Measurements from ENCODE around the gene CPLX3. TPM values are rescaled to one million over a fixed set of nuclear protein-coding genes. Genes with fewer than 3 reads are reported as not detected.
A peak's percentile ranks its signal among the peaks of the same experiment; 100 is the strongest.

CPLX3 gene
- total RNA-seq, 2 donors from 2014 or later, result 0.20 TPM; not detected in 1

DNA sequence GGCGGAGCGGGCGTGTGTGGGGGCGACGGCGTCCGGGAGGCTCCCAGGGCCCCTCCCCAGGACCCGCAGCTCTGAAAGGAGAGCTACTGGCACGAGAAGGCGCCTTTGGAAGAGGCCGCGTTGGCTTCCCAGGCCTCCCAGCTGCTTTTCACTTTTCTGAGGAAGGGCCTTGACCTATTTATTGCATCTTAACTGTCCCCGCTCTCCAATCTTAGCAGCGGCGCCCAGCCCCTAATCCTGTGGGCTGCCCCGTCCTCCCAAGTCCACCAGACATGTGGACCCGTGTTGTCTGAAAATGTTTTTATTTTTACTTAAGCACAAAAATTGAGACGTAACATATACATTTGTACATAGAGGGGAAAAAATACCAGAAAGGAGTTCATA, 17.0 kb downstream of the CPLX3 start:
- no peaks in the 10 kb centered on the region for H3K9me3 ChIP-seq (ENCODE audit: control insufficient read depth, low read length, poor library complexity, severe bottlenecking)
- Mint-ChIP-seq H3K27ac (peak overlapping the region; percentile 66), H3K4me1 (peaks cover 37% of the 10 kb centered on the region), H3K4me3 (peak overlapping the region; percentile 90), H3K27me3 (no peaks in the 10 kb centered on the region), H3K36me3 (ENCODE audit: low read depth) (no peaks in the 10 kb centered on the region)
- DNase-seq (no peak), ATAC-seq (no peak)

DNA sequence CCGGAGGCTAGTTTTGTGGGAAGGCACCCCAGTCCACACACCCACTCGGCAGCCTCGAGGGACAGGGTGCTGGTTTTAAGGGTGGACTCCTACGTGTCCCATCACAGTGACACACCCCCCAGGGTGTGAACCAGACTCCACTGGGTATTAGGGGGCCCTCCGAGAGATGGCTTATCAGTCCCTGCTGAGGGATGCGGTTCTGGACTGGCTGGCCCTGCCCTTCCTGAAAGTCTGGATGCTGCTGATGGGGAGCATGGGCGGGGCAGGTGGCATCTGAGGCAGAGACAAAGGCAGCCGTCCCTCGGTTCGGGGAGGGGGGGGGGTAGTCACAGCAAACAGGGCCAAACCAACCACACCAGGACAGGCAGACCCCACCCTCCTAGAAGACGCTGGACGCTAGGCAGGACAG, 17.5 kb downstream of the CPLX3 start:
- H3K27me3 Mint-ChIP-seq, result no peaks in the 10 kb centered on the region
- H3K4me3 Mint-ChIP-seq, result peak overlapping the region; percentile 90
- H3K27ac Mint-ChIP-seq, result peak overlapping the region; percentile 66
- H3K9me3 ChIP-seq (ENCODE audit: control insufficient read depth, low read length, poor library complexity, severe bottlenecking), result no peaks in the 10 kb centered on the region
- ATAC-seq (no peak), DNase-seq (no peak)
- peaks cover 37% of the 10 kb centered on the region for H3K4me1 Mint-ChIP-seq
- peaks cover 2% of the 10 kb centered on the region for H3K36me3 Mint-ChIP-seq (ENCODE audit: low read depth)

DNA sequence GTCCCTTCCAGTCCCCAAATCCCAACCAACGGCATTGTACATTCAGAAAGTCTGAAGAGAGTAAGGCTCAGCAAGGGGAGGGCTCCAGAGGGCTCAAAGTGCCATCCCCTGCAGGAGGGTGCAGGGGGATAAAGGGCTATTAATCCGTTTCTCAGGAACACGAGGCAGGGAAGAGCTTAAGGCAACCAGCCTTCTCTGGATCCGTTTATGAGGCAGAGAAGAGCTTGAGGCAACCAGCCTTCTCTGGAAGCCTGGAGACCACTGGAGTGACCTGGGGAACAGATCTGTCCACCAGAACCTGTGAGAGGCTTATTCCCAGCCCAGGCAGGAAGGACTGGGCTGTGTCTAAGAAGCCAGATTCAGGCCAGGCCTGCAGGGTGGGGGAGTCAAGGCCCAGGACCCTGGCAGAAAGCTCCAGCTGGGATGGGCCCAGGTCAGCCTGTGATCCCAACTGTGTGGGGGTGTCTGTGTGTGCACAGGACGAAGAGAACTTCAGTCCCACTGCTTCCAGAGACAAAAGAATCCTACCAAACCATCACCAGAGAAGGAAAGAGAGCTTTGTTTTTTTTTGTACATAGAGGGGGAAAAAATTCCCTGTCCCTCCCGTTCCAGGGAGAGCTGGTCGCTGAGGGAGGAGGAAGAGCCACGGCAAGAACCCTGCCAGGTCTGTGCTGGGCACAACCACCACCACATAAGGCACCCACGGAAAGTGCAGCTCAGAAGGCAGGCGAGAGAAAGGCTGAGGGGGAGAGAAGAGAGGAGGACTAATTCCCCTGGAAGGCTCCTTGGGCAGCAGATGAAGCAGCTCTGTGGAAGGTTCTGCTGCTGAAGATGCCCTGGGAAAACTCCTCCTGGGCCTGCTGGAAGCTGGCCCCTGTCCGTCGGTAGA, 18.1 kb downstream of the CPLX3 start:
- H3K27ac Mint-ChIP-seq, result peak overlapping the region; percentile 87
- H3K36me3 Mint-ChIP-seq (ENCODE audit: low read depth), result peaks cover 2% of the 10 kb centered on the region
- H3K27me3 Mint-ChIP-seq, result no peaks in the 10 kb centered on the region
- peak overlapping the region; percentile 82 for H3K4me3 Mint-ChIP-seq
- ATAC-seq (no peak), DNase-seq (no peak)
- H3K4me1 Mint-ChIP-seq, result peaks cover 37% of the 10 kb centered on the region
- no peaks in the 10 kb centered on the region for H3K9me3 ChIP-seq (ENCODE audit: control insufficient read depth, low read length, poor library complexity, severe bottlenecking)

- Mint-ChIP-seq H3K36me3 (ENCODE audit: low read depth) (peaks cover 2% of the 10 kb centered on the region), H3K27ac (peak overlapping the region; percentile 87), H3K4me3 (peak overlapping the region; percentile 82), H3K4me1 (peaks cover 34% of the 10 kb centered on the region), H3K27me3 (no peaks in the 10 kb centered on the region)
- DNase-seq (peak in 2 of 3 donors; percentile 27 to 30), ATAC-seq (peak; percentile 51)
- H3K9me3 ChIP-seq (ENCODE audit: control insufficient read depth, low read length, poor library complexity, severe bottlenecking), result no peaks in the 10 kb centered on the region
Observed at GRCh38 chr15:74845208-74845568, 18.8 kb downstream of the CPLX3 start.

GRCh38 chr15:74845581-74845980, 19.2 kb downstream of the CPLX3 start:
- Mint-ChIP-seq H3K27ac (peak overlapping the region; percentile 87), H3K27me3 (no peaks in the 10 kb centered on the region), H3K4me1 (peaks cover 34% of the 10 kb centered on the region), H3K36me3 (ENCODE audit: low read depth) (peaks cover 2% of the 10 kb centered on the region), H3K4me3 (peak overlapping the region; percentile 82)
- peak; percentile 10 for ATAC-seq
- no peak for DNase-seq
- no peaks in the 10 kb centered on the region for H3K9me3 ChIP-seq (ENCODE audit: control insufficient read depth, low read length, poor library complexity, severe bottlenecking)

DNA sequence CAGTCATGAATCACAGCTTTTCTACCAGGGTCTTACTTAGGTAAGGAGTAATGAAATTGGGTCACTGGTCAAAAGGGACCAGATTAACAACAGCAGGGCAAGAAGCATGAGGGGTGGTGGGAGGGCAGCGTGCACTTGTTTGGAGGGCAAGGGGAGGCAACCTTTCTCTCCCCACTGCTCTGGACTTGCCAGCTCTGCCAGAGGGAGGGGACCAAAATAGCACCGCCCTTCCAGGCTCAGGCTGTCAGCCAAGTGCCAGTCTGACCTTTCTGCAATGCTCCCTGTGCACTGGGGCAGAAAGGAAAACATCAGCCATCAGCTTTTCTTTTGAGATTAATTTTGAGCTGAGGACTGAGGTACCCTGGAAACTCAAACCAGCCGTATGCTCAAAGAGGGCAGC, 21.0 kb downstream of the CPLX3 start:
- H3K27me3 Mint-ChIP-seq, result no peaks in the 10 kb centered on the region
- no peak overlapping the region for H3K4me3 Mint-ChIP-seq
- DNase-seq (no peak), ATAC-seq (no peak)
- H3K36me3 Mint-ChIP-seq (ENCODE audit: low read depth), result peaks cover 2% of the 10 kb centered on the region
- H3K27ac Mint-ChIP-seq, result peak overlapping the region; percentile 86
- peaks cover 24% of the 10 kb centered on the region for H3K4me1 Mint-ChIP-seq
- no peaks in the 10 kb centered on the region for H3K9me3 ChIP-seq (ENCODE audit: control insufficient read depth, low read length, poor library complexity, severe bottlenecking)

DNA sequence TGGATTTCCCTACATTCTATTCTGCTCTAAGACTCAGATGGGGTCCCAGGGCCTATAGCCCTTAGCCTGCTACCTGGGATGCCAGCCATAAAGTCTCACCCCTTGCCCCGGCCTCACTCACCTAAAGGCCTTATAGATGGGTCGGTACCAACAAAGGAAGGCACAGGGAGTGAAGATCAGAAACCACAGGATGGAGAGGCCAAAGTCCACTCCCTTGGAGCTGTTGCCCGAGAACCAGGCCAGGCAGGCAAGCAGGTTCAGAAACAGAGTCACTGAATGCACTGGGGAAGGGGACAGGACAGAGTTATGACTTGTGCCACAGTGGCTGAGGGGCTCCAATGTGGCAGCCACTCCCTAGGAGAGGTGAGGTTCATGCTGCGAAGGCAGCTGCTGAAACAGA, 24.0 kb downstream of the CPLX3 start:
- Mint-ChIP-seq H3K36me3 (ENCODE audit: low read depth) (peaks cover 4% of the 10 kb centered on the region), H3K4me3 (no peak overlapping the region), H3K4me1 (peaks cover 5% of the 10 kb centered on the region), H3K27me3 (no peaks in the 10 kb centered on the region), H3K27ac (no peak overlapping the region)
- DNase-seq, result no peak
- no peak for ATAC-seq
- H3K9me3 ChIP-seq (ENCODE audit: control insufficient read depth, low read length, poor library complexity, severe bottlenecking), result no peaks in the 10 kb centered on the region

DNA sequence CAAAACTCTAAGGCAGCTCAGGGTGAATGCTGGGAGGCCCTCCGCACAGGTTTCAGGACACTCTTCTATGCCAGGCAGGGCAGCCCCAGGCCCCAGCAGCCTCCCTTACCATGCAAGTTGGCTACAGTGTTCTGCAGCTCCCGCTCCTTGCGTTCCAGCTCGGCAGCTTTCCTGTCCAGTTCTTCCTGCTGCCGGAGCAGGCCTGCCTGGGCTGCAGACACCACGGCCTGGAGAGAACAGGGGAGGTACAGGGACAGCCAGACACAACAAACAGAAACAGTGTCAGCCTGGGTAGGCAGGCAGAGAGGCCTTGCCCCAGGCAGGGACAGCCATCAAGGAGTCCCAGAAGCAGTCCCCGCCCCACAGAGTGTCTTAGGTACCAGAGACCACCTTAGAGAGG, 25.5 kb downstream of the CPLX3 start:
- H3K27ac Mint-ChIP-seq, result no peak overlapping the region
- DNase-seq, result no peak
- no peak overlapping the region for H3K4me3 Mint-ChIP-seq
- H3K4me1 Mint-ChIP-seq, result peaks cover 5% of the 10 kb centered on the region
- no peak for ATAC-seq
- no peaks in the 10 kb centered on the region for H3K9me3 ChIP-seq (ENCODE audit: control insufficient read depth, low read length, poor library complexity, severe bottlenecking)
- no peaks in the 10 kb centered on the region for H3K27me3 Mint-ChIP-seq
- H3K36me3 Mint-ChIP-seq (ENCODE audit: low read depth), result peaks cover 4% of the 10 kb centered on the region

DNA sequence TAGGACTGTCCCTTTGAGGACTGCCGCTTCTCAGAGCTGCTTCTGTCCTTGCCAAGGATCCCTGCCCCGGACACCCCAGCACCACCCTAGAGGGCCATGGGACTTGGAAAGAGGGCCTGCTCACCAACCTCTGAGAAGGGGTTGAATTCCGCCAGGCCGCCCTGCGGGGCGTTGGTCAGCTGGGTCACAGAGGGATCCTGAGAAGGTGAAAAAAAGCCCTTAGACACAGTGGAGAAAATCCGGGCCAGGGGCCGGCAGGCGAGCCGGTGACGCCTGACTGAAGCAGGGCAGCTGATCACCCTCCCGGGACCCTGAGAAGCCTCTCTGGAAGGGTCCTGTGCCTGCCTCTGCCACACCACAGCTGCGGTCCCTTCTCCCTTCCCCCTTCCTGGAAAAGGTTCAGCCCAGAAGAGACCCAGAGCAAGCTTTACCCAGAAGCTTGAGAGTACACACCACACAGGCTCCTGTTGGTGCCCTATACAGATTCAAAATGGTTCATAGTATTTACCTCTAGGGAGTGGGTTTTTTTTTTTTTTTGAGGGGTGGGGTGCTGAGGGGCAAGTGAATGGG, 28.1 kb downstream of the CPLX3 start:
- H3K27ac Mint-ChIP-seq, result peak overlapping the region; percentile 16
- ATAC-seq, result no peak
- no peaks in the 10 kb centered on the region for H3K27me3 Mint-ChIP-seq
- peaks cover 20% of the 10 kb centered on the region for H3K4me1 Mint-ChIP-seq
- no peak overlapping the region for H3K4me3 Mint-ChIP-seq
- no peak for DNase-seq
- peaks cover 2% of the 10 kb centered on the region for H3K36me3 Mint-ChIP-seq (ENCODE audit: low read depth)
- no peaks in the 10 kb centered on the region for H3K9me3 ChIP-seq (ENCODE audit: control insufficient read depth, low read length, poor library complexity, severe bottlenecking)

DNA sequence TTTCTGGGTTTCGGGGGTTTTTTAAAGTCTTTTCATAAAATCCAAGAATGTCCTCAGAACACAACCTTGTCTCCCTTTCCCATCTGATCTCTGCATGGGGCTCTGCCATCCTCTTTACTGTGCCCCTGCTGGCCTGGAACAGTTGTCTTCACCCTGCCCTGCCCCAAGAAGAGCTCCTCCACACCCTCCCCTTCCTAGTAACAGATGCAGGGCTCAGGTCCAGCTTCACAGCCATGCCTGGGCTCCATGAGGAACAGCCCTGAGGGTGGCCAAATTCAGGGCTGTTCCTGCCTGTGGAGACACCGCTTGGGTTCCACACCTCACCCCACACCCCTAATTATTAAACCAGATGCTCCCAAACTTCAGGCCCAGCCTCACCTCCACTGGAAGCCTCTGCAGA, 29.4 kb downstream of the CPLX3 start:
- Mint-ChIP-seq H3K36me3 (ENCODE audit: low read depth) (peaks cover 2% of the 10 kb centered on the region), H3K27me3 (no peaks in the 10 kb centered on the region), H3K4me1 (peaks cover 25% of the 10 kb centered on the region), H3K4me3 (no peak overlapping the region), H3K27ac (peak overlapping the region; percentile 63)
- DNase-seq, result no peak
- no peaks in the 10 kb centered on the region for H3K9me3 ChIP-seq (ENCODE audit: control insufficient read depth, low read length, poor library complexity, severe bottlenecking)
- ATAC-seq, result no peak

- H3K27ac Mint-ChIP-seq, result peak overlapping the region; percentile 63
Observed at GRCh38 chr15:74856537-74856936, 30.1 kb downstream of the CPLX3 start.

DNA sequence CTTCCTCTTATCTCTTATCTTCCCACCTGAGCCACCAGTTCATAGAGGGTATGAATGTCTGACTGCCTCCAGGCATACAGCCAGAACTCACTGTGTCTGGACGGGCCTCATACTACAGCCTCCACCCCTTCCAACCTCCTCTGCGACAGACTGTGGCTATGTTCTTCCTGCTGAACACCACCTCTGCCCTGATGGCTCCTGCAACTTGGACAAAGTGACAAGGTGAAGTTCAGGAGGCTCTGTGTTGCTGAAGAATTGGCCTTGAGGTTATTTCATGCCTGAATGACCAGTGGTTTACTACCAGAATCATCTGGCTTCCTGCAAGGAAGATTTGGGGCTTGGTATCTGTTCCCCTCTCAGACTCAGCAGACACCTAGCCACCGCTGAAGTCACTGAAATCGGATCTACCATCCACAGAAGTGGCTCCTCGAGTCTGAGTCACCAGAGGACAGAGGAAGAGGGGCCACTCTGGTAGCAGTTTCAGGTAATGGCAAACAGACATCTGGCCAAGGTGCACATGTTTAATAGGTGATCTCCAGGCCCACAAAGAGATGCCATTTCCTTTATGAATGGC, 30.7 kb downstream of the CPLX3 start:
- H3K9me3 ChIP-seq (ENCODE audit: control insufficient read depth, low read length, poor library complexity, severe bottlenecking), result no peaks in the 10 kb centered on the region
- H3K36me3 Mint-ChIP-seq (ENCODE audit: low read depth), result peaks cover 2% of the 10 kb centered on the region
- ATAC-seq (peak; percentile 30), DNase-seq (no peak)
- H3K4me3 Mint-ChIP-seq, result peak overlapping the region; percentile 19
- no peaks in the 10 kb centered on the region for H3K27me3 Mint-ChIP-seq
- H3K4me1 Mint-ChIP-seq, result peaks cover 25% of the 10 kb centered on the region
- H3K27ac Mint-ChIP-seq, result peak overlapping the region; percentile 63

More at GRCh38 chr15:74856537-74856936, 30.1 kb downstream of the CPLX3 start:
- Mint-ChIP-seq H3K27me3 (no peaks in the 10 kb centered on the region), H3K36me3 (ENCODE audit: low read depth) (peaks cover 2% of the 10 kb centered on the region), H3K4me1 (peaks cover 25% of the 10 kb centered on the region), H3K4me3 (no peak overlapping the region)
- no peak for DNase-seq
- H3K9me3 ChIP-seq (ENCODE audit: control insufficient read depth, low read length, poor library complexity, severe bottlenecking), result no peaks in the 10 kb centered on the region
- ATAC-seq, result no peak

DNA sequence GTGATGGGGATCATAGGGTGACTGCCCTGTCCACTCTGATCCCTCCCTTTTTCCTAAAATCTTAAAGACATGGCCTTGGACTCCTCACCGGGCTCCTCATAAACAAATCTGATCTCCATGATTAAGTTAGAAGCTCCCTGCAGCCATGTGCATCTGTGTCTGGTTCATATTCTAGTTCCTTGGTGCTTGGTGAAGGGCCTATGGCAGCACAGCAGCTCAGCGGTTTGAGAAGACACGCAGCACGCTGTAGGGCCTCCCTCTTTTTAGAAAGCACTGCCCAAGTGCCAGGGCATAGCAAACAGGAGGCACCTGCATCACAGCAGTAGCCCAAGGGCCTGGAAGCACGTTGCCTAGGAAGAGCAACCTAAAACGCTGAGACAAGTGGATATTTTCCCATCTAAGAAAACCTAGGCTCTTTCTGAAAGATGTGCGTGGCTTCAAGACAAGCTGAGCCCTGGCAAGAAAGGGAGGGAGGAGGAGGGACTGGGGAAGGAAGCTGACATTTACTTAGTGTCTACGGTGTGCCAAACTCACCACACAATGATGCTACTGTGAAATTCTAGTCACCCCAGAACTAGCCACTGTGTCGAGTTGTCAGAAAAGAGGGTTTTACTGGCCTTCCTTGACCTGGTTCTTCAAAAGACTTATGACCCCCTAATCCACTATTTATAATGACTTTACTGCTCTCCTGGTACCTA, 31.4 kb downstream of the CPLX3 start:
- Mint-ChIP-seq H3K27me3 (no peaks in the 10 kb centered on the region), H3K36me3 (ENCODE audit: low read depth) (peaks cover 2% of the 10 kb centered on the region), H3K4me3 (no peak overlapping the region), H3K4me1 (peaks cover 25% of the 10 kb centered on the region), H3K27ac (peak overlapping the region; percentile 63)
- DNase-seq, result no peak
- H3K9me3 ChIP-seq (ENCODE audit: control insufficient read depth, low read length, poor library complexity, severe bottlenecking), result no peaks in the 10 kb centered on the region
- no peak for ATAC-seq
